GM18951 (cell line): ENCODE data around the gene TTC13.
A peak's percentile ranks its signal among the peaks of the same experiment; 100 is the strongest.

Experiments
- POLR2A ChIP-seq: IDR thresholded peaks from 4 replicates; pipeline ENCODE4 v1.6.1; 2011; ENCODE audit warnings: mild to moderate bottlenecking; ENCODE audit not compliant: insufficient read length, insufficient read depth; ENCODE audit errors: extremely low read depth
- in situ Hi-C: fragments of 300-500 bp; cut with MboI; formaldehyde crosslinking; loops from one replicate; pipeline ENCODE4 v1.12.0; 2022; ENCODE audit warnings: low sequenced_read_pairs, mixed read lengths, inconsistent platforms; ENCODE audit not compliant: unreplicated experiment

Gene TTC13

DNA sequence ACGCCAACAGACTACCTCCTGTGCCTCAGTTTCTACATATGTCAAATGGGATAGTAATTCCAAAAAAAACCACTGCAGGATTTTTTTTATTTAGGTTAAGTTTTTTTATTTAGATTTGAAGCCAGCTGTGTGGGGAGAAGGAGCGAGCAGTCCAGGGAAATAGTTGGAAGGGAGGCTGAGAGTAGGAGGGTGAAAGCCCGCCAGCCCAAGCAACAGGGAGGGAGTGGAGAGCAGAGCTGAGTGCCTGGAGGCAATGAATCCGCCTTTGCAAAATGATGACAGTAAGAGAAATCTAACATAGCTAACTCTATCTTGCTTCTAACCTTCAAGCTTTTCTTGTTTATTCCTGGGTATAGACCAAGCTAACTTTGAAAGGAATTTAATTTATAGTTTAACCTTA lies 94.7 kb downstream of the TTC13 start:
- no peak for TF ChIP-seq POLR2A
- in situ Hi-C loops, result no loop called here

DNA sequence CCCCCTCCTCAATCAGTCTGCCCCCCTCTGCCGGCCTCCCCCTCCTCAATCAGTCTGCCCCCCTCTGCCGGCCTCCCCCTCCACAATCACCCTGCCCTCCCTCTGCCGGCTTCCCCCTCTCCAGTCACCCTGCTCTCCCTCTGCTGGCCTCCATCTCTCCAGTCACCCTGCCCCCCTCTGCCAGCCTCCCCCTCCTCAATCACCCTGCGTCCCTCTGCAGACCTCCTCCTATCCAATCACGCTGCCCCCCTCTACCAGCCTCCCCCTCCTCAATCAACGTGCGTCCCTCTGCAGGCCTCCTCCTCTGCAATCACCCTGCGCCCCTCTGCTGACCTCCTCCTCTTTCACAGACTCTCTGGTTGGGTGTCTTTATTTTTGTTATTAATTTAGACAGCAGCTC lies 98.9 kb downstream of the TTC13 start:
- no peak for TF ChIP-seq POLR2A
- in situ Hi-C loops, result no loop called here

DNA sequence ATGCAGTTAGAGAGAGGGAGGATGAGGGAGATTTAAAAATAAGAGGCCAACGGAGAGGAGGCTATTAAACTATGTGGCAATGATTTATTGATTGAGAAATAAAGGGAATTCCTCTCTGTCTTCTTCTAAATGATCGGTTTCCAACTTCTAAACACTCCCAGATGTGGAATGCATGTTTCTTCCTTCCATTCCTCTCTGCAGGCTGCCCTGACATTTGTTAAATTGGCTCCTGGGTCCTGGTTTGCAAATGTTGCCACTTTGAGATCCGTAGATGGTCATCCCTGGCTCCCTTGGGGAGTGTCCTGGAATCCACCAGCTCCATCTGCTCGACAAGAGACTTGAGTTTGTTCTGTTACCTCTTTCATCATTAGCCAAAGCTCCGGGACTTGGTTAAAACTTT lies 100.1 kb downstream of the TTC13 start:
- in situ Hi-C loops, result no loop called here
- TF ChIP-seq POLR2A, result no peak

DNA sequence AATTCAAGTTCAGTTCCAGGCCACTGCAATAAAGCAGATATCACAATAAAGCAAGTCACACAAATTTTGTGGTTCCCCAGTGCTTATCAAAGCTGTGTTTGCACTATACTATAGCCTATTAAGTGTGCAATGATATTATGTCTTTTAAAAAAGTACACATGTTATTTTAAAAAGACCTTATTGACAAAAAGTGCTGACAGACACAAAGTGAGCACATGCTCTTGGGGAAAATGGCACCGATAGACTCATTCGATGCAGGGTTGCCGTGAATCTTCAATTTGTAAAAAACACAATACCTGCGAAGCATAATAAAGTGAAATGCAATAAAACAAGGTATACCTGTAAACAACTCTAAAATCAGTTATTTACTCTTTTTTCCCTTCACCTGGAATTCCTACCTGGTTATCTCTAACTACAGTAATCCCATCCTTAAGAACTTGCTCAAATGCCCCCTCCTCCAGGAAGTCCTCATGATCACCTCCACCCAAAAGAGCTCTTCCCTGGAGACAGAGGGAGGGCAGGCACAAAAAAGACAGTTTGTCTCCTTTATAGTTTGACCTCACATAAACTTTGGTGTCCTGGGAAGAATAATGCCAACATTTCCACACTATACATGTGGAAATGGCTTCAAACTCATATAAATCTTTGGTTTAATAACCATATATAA lies 100.6 kb downstream of the TTC13 start:
- no peak for TF ChIP-seq POLR2A
- in situ Hi-C loops, result no loop called here

DNA sequence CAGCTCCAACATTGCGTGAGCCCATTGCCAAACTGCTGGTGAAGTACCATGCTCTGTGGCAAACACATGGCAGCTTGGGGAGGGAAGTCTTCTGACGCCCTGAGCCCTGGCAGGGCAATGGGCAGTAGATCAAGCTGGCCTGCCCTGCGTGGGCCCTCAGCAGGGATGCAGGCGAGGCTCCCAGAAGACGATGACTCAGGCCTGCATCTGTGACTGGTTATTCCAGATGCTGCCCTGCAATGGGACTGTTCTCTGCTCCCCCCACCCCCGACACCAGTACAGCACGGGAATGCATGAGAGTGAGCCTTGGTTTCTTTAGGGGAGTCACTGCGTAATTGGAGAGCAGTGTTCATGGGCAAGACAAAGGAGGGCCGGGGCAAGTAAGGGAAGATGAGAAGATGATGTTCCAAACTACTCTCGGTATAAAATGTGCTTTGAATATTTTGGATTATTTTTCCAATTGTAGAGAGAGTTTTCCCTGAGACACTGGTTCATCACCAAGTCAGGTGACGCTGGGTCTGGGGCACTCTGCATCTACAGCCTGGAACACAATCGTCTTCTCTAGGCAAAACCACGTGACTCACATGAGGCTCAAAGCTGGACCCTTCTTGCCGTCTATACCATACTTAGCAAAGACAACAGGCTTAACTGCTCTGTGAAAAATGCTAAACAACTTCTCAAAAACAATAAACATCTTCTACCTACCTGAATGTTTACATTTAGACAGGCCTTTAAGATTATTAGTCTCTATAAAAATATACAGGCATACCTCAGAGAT lies 101.3 kb downstream of the TTC13 start:
- in situ Hi-C loops, result no loop called here
- no peak for TF ChIP-seq POLR2A

DNA sequence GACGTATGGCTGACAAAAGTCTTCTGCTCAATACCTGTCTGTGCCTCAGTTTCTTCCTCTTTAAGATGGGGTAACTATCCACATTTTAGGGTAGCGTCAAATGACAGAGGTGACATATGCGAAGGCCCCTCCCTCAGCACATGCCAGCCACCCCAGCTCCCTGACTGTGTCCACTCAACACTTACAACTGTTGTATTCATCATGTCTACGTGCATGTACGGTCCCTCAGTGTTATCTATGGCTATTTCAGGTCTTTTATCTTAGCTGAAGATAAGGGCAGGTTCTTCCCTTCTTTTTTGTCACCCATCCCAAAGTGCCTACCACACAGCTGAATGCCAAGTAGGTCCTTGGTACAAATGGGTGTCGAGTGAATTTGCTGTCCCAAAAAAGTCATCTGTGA lies 102.0 kb downstream of the TTC13 start:
- in situ Hi-C loops, result no loop called here

DNA sequence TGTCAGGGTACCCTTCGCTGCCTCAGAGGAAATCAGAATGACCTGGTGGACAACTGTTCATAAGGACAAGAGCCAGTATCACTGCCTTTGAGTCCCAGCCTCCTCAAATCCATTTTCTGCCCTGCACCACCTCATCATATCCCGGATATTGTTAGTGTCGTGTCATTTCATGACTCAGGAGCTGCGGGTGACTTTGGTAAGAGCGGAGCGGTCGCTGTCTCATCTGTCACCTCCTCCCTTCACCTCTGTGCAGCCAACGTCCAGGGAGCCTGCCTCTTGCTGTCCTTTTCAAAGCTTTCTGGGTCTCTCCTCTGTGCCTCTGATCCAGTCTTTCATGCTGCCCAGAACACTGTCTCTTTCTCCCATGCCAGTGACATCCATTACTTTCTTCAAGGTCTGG lies 103.3 kb downstream of the TTC13 start:
- no peak for TF ChIP-seq POLR2A
- in situ Hi-C loops, result no loop called here

More for the DNA sequence above, 102.0 kb downstream of the TTC13 start:
- TF ChIP-seq POLR2A, result no peak

DNA sequence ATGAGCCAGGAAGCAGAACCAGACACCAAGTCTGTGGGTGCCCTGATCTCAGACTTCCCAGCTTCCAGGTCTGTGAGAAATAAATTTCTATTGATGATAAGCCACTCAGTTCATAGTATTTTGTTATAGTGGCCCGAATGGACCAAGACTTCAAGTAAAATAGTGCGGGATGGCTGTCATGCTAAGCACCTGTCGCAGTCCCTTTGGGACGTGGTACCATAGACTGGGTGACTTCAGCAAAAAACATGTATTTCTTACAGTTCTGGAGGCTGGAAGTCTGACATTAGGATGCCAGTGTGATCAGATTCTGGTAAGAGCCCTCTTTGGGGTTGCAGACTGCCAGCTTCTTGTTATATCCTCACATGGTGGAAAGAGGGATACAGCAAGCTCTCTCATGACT lies 107.7 kb downstream of the TTC13 start:
- in situ Hi-C loops, result no loop called here
- TF ChIP-seq POLR2A, result no peak

DNA sequence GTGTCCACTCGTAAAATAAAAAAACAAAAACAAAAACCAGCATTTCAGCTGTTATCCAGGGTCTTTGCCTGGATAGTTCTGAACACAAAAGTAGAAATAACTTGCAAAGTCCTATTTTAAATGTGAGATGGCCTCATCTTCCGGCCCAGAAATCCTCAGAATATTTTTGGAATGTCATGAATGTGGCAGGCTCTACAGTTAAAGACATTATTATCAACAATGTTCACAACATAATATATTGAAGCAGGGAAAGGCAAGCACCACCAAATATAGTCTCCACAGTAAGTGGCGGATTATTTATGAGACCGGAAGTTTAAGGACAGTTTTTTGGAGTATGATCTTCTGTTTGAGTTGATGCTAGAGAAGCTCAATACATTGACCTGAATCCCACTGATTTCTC lies 109.2 kb downstream of the TTC13 start:
- in situ Hi-C loops, result no loop called here
- no peak for TF ChIP-seq POLR2A

DNA sequence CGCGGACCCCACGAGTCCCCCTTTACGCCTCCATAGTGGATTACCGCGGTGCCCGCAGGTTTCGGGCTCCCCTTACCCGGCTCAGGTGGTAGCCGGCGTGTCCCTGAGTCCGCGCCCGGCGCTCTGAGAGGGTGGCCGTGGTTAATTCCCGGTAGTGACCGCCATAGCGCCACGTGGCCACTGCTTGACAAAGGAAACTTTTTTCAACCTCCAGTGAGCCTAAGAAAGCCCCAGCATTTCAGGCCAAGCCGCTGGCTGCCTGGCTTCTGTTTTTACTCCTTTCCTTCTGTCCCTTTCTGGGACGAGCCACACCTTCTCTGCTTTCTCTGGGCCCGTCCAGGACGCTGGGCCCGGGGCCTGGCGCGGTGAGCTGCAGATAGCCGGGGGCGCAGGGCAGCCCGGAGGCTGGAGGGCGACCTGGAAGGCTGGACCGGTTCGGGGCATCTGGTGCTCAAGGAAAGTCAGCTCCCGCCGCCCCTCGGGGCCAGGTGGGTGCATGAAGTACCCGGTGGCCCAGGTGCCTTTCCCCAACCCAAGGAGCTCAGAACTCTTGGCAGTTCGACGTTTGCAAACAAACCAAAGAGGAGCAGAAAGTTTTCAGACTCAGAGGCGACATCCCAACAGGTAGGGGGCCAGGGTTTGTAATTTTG lies 109.8 kb downstream of the TTC13 start:
- in situ Hi-C loops, result no loop called here
- no peak for TF ChIP-seq POLR2A

DNA sequence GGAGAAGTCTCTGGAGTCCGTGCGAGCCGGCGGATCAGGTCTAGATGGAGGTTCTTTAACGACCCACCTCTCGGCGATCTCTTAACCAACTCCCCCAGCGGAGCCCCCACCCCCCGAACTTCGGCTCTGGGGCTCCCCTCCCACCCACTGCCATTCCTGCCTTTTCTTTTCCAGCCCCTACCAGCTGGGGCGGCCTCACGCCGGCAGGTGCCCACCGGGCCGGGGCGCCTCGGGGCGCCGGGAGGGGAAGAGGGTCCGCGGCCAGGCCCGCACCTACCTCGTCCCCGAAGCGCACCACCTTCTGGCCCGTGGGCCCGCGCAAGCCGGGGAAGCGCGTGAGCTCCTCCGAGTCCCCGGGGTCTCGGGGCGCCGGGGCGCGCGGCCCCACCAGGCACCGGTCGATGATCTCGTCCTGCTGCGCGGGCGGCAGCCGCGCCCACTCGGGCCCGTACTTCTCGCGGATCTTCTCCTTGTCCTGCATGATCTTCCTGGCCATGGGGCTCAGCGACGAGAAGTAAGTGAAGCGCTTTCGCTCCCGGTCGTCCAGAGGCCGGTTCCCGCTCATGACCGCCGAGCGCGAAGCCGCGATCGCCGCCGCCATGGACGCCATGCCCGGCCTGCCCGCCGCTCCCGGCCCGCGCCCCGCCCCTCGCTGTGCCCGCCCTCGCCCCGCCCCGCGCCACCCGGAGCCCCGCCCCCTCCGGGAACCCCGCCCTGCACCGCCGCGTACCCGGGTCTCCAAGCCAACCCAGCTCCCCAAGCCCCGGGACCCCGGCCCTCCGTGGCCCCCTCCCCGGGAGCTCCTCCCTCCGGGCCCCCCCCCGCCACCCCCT lies 110.5 kb downstream of the TTC13 start, which contains the start of gene C1orf198:
C1orf198 (minus strand) TSS at position 619 of the 833 bp plus-strand sequence; CDS start at position 610, 9 bp downstream.
- peak; percentile 50 for TF ChIP-seq POLR2A
- in situ Hi-C loops, result no loop called here

DNA sequence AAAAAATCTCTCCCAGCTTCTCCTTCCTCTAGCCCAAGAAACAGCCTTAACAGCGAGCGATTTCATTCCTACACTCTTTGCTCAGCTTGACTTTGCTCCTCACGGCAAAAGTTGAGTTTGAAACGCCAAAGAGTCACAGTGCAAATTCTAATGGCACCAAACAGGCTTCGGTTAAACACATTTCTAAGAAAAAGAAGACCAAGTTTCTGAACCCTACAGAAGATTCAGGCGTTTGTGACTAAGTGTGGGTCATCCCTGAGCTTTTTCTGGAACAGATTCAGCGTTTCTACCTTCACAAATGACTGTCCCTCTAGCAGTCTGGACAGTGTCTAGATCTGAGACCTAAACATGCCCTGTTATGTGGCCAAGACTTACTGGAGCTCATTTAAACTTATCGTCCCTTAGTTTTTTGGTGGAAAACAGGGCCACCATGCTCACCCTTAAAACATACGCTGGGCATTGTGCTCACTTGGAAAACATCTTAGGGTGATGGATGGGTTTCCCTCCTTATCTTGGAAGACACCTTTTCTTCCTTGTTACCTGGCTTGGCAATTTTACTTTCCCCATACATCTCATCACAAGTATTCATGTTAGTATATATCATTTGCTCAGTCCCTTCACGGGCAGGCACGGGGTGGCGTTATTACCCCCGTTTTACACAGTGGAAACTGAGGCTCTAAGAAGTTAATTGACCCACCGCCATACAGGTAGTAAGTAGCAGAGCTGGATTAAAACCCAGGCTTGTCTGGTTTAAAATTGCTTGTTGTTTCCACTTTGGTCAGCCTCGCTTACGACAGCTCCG lies 111.4 kb downstream of the TTC13 start:
- no peak for TF ChIP-seq POLR2A
- in situ Hi-C loops, result no loop called here

DNA sequence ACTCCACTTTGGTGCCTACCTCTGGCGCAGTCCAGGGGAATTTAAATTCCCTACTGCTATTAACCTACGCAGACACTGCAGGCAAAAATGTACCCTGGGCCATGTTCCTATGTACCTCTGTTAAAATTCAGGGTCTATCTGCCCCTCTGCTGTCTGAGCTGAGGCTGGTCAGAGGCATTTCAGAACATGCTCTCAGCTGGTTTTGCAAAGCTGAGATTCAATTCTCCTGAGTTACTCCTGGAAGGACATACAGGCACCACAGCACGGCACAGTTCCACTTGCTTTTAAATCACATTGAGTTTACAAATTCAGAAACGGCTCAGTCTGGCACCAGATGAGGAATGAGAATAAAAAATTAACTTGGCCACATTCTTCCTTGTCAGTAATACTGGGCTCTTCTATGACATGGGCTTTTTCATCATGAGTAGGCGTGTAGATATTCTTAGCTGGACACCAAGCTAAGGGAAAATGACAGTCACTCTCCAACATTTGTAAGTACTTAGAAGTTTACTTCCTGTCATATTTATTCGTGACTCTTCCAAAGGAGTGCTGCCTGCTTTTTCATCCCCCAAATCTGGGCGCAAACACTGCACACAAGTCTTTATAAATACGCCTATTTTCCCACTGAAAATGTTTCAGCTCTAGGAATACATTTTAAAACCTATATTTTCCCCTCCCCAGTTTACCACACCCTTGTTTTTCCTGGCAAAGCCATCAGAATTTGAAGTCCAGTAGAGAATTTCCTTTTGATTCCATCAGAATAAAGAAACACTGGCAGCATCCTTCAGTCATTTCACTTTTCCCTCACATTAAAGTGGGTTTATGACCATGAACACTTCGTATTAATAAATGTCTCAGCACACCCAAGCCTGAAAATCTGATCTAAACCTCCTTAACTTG lies 112.2 kb downstream of the TTC13 start:
- in situ Hi-C loops, result no loop called here
- TF ChIP-seq POLR2A, result no peak
